H1 (cell line): ENCODE data around the gene DEFB114. TPM values are rescaled to one million over a fixed set of nuclear protein-coding genes. Genes with fewer than 3 reads are reported as not detected.

Experiments
- CBX5 ChIP-seq: fragments of 300-800, 300-1000 bp; sonication (generic); IDR thresholded peaks from 2 replicates; pipeline ENCODE4 v1.7.1; 2016; ENCODE audit warnings: antibody characterized with exemption, low read length, low read depth
- EGR1 ChIP-seq: IDR thresholded peaks from 2 replicates; pipeline ENCODE4 v1.6.1; 2011; ENCODE audit warnings: low read depth, low read length, borderline replicate concordance
- EZH2 ChIP-seq: fragments of 200-600 bp; sonication (generic); IDR thresholded peaks from 2 replicates; pipeline ENCODE4 v1.7.1; 2012; ENCODE audit warnings: low read depth, mild to moderate bottlenecking, moderate library complexity, low read length, inconsistent platforms; ENCODE audit not compliant: severe bottlenecking
- FOSL1 ChIP-seq: IDR thresholded peaks from 2 replicates; pipeline ENCODE4 v1.6.1; 2011; ENCODE audit warnings: mild to moderate bottlenecking, low read depth, low read length, moderate library complexity; ENCODE audit not compliant: insufficient read depth
- TAF1 ChIP-seq: IDR thresholded peaks from 2 replicates; pipeline ENCODE4 v1.6.1; 2011; ENCODE audit warnings: mild to moderate bottlenecking, low read depth, low read length
- polyA plus RNA-seq, 7 experiments: library from polyadenylated mRNA; depleted of rRNA in 3 of 7; stranded (reverse) in 5 of 7; unstranded in 2 of 7; fragments of >200 nt in 5 of 7; fragments of 200-250 nt in 2 of 7; gene quantifications; 1 replicate in 5 of 7; 2 replicates in 1 of 7; 4 replicates in 1 of 7; pipeline versions ENCODE4 v1.2.1 to v1.2.3, GENCODE V29; 2011 to 2013; ENCODE audit warnings: missing spikeins in 2 of 7, mixed read lengths in 2 of 7
- total RNA-seq: library from RNA; stranded (reverse); fragmentation: NEBNext Ultra II Directional; extraction: Animal tissue kit (Norgen Biotek cat#: 25700); gene quantifications from 2 replicates; pipeline ENCODE4 v1.2.1, GENCODE V29; 2021
- TF ChIP-seq, protein P1 (sequence below), 3 experiments: IDR thresholded peaks; 1 replicate in 2 of 3; 2 replicates in 1 of 3; pipeline versions ENCODE4 v1.5.1 to v1.6.1; 2011; ENCODE audit warnings: low read length in 3 of 3, mild to moderate bottlenecking in 3 of 3, inconsistent platforms in 2 of 3, low read depth in 1 of 3, moderate library complexity in 1 of 3; ENCODE audit not compliant: insufficient read depth in 1 of 3; ENCODE audit errors: control extremely low read depth in 1 of 3

DEFB114 gene
- total and polyA plus RNA-seq, 2 of the 8 experiments (the other 6 are each of a cell fraction or from before 2014, with no cell fraction given) = not detected

DNA sequence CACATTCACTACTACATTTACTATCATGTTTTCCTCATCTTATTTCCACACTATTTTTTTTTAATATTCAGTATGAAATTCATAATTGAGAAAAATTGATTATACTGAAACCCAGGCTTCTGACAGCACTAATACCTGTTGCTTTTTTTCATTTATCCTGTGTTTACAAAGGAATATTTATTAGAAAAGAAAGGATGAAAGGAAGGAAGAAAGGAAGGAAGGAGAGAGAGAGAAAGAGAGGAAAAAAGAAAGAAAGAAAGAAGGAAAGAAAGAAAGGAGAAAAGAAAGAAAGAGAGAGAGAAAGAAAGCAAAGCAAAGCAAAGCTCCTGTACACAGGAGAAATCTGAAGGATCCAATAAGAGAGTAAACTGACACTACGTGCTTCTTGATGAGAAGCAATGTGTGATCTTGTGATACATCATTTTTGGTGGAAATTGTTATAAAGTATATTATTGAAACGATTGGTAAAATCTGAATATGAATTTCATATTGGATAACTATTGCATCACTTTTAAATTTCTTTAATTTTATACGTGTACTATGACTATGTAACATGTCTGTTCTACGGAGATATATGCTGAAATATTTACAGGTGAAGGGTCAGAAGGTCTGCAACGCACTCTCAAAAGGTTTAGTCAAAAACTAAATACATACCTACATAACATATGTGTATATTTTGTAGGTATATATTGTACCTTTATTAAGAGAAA is 43.9 kb downstream of the DEFB114 start (continued):
- TF ChIP-seq, protein P1, sequence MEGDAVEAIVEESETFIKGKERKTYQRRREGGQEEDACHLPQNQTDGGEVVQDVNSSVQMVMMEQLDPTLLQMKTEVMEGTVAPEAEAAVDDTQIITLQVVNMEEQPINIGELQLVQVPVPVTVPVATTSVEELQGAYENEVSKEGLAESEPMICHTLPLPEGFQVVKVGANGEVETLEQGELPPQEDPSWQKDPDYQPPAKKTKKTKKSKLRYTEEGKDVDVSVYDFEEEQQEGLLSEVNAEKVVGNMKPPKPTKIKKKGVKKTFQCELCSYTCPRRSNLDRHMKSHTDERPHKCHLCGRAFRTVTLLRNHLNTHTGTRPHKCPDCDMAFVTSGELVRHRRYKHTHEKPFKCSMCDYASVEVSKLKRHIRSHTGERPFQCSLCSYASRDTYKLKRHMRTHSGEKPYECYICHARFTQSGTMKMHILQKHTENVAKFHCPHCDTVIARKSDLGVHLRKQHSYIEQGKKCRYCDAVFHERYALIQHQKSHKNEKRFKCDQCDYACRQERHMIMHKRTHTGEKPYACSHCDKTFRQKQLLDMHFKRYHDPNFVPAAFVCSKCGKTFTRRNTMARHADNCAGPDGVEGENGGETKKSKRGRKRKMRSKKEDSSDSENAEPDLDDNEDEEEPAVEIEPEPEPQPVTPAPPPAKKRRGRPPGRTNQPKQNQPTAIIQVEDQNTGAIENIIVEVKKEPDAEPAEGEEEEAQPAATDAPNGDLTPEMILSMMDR (IDR thresholded peaks at IDR 0.05; ENCODE audit: control extremely low read depth in 1 of 3, insufficient read depth in 1 of 3, low read depth in 1 of 3, low read length in 3 of 3) = no peak
- TF ChIP-seq FOSL1 (no peak), CBX5 (no peak), EGR1 (no peak), EZH2 (no peak), TAF1 (no peak)
